SU-DHL-6 (cell line): ENCODE measurements around the gene CMTM3.

ENCODE experiments used
- H2AFZ ChIP-seq: fragments of 200-600 bp; sonication (generic); 2 replicates; pipeline ENCODE4 v1.6.1; 2014; ENCODE audit warnings: low read depth, mild to moderate bottlenecking, moderate library complexity, mixed read lengths, antibody characterized with exemption, low read length; ENCODE audit not compliant: severe bottlenecking
- H3F3A ChIP-seq: fragments of 200-600 bp; shearing (Covaris generic); 2 replicates; pipeline ENCODE4 v1.6.0; 2016; ENCODE audit warnings: antibody characterized with exemption, mild to moderate bottlenecking; ENCODE audit not compliant: insufficient read depth
- H3K27ac ChIP-seq: fragments of 200-600 bp; sonication (generic); 2 replicates; pipeline ENCODE4 v1.5.1; 2016; ENCODE audit warnings: low read depth, mild to moderate bottlenecking, low read length, moderate library complexity, mixed read lengths
- H3K27me3 ChIP-seq: fragments of 200-600 bp; sonication (generic), shearing (Covaris generic); 2 replicates; pipeline ENCODE4 v1.6.0; 2014; ENCODE audit warnings: mild to moderate bottlenecking, low read length
- H3K36me3 ChIP-seq: fragments of 200-600 bp; sonication (generic); 2 replicates; pipeline ENCODE4 v1.6.1; 2014; ENCODE audit warnings: mild to moderate bottlenecking, low read length, mixed read lengths
- H3K4me2 ChIP-seq: fragments of 300-600, 200-600 bp; shearing (Covaris generic), sonication (generic); 2 replicates; pipeline ENCODE4 v1.6.0; 2014; ENCODE audit warnings: low read length, low read depth, mild to moderate bottlenecking; ENCODE audit not compliant: poor library complexity, severe bottlenecking
- H3K4me3 ChIP-seq: fragments of 200-600 bp; sonication (generic); 2 replicates; pipeline ENCODE4 v1.5.1; 2014; ENCODE audit warnings: antibody characterized with exemption, low read length, mild to moderate bottlenecking, mixed read lengths; ENCODE audit not compliant: insufficient read depth, poor library complexity, severe bottlenecking
- H3K79me2 ChIP-seq: fragments of 200-600 bp; sonication (generic); 2 replicates; pipeline ENCODE4 v1.6.1; 2014; ENCODE audit warnings: mild to moderate bottlenecking, low read length, moderate library complexity; ENCODE audit not compliant: insufficient read depth
- H3K9ac ChIP-seq: fragments of 200-600 bp; sonication (generic); 2 replicates; pipeline ENCODE4 v1.7.0; 2014; ENCODE audit warnings: mild to moderate bottlenecking, low read length
- H3K9me2 ChIP-seq: fragments of 200-600 bp; sonication (generic); replicated peaks from 2 replicates; pipeline ENCODE4 v1.6.1; 2014; ENCODE audit warnings: low read length; ENCODE audit not compliant: insufficient read depth
- H3K9me3 ChIP-seq: fragments of 200-600 bp; sonication (generic); 2 replicates; pipeline ENCODE4 v1.6.1; 2014; ENCODE audit warnings: low read length, mixed read lengths; ENCODE audit not compliant: insufficient read depth
- H4K20me1 ChIP-seq: fragments of 200-600 bp; sonication (generic); 2 replicates; pipeline ENCODE4 v1.6.1; 2014; ENCODE audit warnings: low read depth, mild to moderate bottlenecking, antibody characterized with exemption, low read length, moderate library complexity, mixed read lengths
- EZH2phosphoT487 ChIP-seq: fragments of 200-600 bp; sonication (generic), shearing (Covaris generic); conservative IDR thresholded peaks from 2 replicates; pipeline ENCODE4 v1.6.1; 2018; ENCODE audit warnings: mild to moderate bottlenecking, antibody characterized with exemption, low read length, moderate library complexity, mixed read lengths
- TF ChIP-seq, protein P1 (sequence below): fragments of 200-600 bp; sonication (generic); IDR thresholded peaks from one replicate; pipeline ENCODE4 v1.5.1; 2017; ENCODE audit warnings: antibody characterized with exemption, mild to moderate bottlenecking, low read length, moderate library complexity; ENCODE audit not compliant: insufficient read depth, poor library complexity, severe bottlenecking

The CMTM3 gene

DNA sequence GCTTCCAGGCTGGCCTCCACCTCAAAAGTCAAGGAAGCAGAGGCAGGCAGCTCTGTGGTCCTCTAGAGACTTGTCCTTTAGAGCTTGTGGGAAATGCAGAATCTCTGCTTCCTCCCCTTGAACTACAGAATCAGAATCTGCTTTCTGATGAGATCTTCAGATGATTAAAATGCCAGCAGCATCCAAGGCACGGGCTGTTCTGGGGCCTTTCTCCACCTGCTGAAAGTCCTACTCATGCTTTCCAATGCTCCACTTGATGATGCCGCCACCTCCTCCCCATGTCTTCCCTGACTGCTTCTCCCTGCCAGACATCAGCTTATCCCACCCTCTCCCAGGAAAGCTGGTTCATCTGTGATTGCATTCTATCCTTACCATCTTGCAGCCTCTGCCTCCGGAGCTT lies 33.3 kb downstream of the CMTM3 start:
- TF ChIP-seq, protein P1, sequence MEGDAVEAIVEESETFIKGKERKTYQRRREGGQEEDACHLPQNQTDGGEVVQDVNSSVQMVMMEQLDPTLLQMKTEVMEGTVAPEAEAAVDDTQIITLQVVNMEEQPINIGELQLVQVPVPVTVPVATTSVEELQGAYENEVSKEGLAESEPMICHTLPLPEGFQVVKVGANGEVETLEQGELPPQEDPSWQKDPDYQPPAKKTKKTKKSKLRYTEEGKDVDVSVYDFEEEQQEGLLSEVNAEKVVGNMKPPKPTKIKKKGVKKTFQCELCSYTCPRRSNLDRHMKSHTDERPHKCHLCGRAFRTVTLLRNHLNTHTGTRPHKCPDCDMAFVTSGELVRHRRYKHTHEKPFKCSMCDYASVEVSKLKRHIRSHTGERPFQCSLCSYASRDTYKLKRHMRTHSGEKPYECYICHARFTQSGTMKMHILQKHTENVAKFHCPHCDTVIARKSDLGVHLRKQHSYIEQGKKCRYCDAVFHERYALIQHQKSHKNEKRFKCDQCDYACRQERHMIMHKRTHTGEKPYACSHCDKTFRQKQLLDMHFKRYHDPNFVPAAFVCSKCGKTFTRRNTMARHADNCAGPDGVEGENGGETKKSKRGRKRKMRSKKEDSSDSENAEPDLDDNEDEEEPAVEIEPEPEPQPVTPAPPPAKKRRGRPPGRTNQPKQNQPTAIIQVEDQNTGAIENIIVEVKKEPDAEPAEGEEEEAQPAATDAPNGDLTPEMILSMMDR = no peak
- no peak for TF ChIP-seq EZH2phosphoT487
- no peaks in the 10 kb centered on the region for H3K27me3 ChIP-seq
- H3F3A ChIP-seq = no peaks in the 10 kb centered on the region

DNA sequence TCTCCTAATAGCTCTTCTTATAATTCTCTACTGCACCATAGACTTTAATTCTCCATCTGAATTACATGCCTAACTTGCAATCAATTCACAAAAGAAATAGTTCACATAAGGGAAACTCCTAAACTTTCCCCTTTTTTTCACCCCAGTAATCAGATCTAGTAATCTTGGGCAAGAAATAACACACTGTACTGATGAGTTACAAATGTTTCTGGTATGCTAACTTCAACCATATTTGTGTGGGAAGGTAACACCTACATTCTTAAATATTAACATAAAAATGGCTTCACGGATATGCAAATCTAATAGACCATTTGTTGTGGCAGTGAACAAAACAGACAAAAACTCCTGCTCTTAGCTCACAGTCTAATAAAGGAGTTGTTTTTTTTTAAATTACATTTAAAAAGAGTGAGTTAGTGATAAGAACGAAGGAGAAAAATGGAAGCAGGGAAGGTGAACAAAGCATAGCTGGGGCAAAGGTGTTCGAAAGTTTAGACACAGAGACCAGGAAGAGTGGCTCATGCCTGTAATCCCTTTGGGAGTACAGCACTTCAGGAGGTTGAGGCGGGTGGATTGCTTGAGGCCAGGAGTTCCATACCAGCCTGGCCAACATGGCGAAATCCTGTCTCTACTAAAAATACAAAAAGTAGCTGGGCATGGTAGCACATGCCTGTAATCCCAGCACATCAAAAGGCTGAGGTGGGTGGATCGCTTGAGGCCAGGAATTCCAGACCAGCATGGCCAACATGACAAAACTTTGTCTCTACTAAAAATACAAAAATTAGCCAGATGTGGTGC lies 34.8 kb downstream of the CMTM3 start:
- no peak overlapping the region for H2AFZ ChIP-seq
- H3K4me3 ChIP-seq = no peak overlapping the region
- H3F3A ChIP-seq = no peaks in the 10 kb centered on the region
- no peaks in the 10 kb centered on the region for H3K9me2 ChIP-seq
- no peaks in the 10 kb centered on the region for H3K36me3 ChIP-seq
- H3K4me2 ChIP-seq = no peak overlapping the region
- no peaks in the 10 kb centered on the region for H3K9me3 ChIP-seq
- TF ChIP-seq, protein P1 = no peak
- TF ChIP-seq EZH2phosphoT487 = no peak
- no peak overlapping the region for H3K9ac ChIP-seq
- H3K27ac ChIP-seq = no peak overlapping the region
- no peaks in the 10 kb centered on the region for H3K27me3 ChIP-seq
- no peaks in the 10 kb centered on the region for H3K79me2 ChIP-seq
- no peaks in the 10 kb centered on the region for H4K20me1 ChIP-seq

More for the DNA sequence above, 33.3 kb downstream of the CMTM3 start:
- H3K27ac ChIP-seq = no peak overlapping the region
- H3K9me2 ChIP-seq = no peaks in the 10 kb centered on the region
- no peaks in the 10 kb centered on the region for H3K79me2 ChIP-seq
- H3K4me3 ChIP-seq = no peak overlapping the region
- H3K4me2 ChIP-seq = no peak overlapping the region
- H4K20me1 ChIP-seq = no peaks in the 10 kb centered on the region
- H2AFZ ChIP-seq = no peak overlapping the region
- H3K36me3 ChIP-seq = no peaks in the 10 kb centered on the region
- H3K9me3 ChIP-seq = no peaks in the 10 kb centered on the region
- no peak overlapping the region for H3K9ac ChIP-seq

DNA sequence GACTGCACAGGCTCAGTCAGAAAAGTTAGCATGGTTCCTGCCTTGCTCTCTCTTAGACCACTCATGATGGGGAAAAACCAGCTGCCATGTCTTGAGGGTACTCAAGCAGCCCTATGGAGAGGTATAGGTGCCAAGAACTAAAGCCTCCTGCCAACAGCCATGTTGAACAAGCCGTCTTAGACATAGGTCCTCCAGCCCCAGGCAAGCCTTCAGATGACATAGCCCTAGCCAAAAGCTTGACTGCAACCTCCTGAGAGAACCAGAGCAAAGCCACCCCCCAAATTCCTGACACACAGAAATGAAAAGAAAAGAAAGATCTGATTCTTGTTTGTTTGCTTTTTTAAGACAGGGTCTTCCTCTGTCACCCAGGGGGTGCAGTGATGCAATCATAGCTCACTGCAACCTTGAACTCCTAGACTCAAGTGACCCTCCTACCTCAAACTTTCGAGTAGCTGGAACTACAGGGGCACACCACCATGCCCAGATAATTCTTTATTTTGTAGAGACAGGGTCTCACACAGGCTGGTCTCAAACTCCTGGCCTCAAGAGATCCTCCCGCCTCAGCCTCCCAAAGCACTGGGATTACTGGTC lies 36.3 kb downstream of the CMTM3 start:
- H3K9me3 ChIP-seq = no peaks in the 10 kb centered on the region
- no peak overlapping the region for H3K9ac ChIP-seq
- TF ChIP-seq, protein P1 = no peak
- TF ChIP-seq EZH2phosphoT487 = no peak

More for the DNA sequence above, 36.3 kb downstream of the CMTM3 start:
- no peak overlapping the region for H3K4me2 ChIP-seq
- H3K27ac ChIP-seq = no peak overlapping the region
- H3K79me2 ChIP-seq = no peaks in the 10 kb centered on the region
- no peaks in the 10 kb centered on the region for H3K9me2 ChIP-seq
- no peaks in the 10 kb centered on the region for H3F3A ChIP-seq
- no peaks in the 10 kb centered on the region for H3K27me3 ChIP-seq
- no peak overlapping the region for H3K4me3 ChIP-seq
- H3K36me3 ChIP-seq = no peaks in the 10 kb centered on the region
- no peaks in the 10 kb centered on the region for H4K20me1 ChIP-seq
- H2AFZ ChIP-seq = no peak overlapping the region
